Activated T-cell treated with anti-CD3 and anti-CD28 coated beads, Interleukin-2, amount 50 U/mL, for 72 hours (primary cell): Measurements from ENCODE around the gene ZMYND15. TPM values are rescaled to one million over a fixed set of nuclear protein-coding genes. Genes with fewer than 3 reads are reported as not detected.

Source experiments
- ATAC-seq, 2 donors: fragments of 150-1000 bp; cut with Tn5 transposase; replicated peaks in 1 of 2; 2 replicates each; pipeline ENCODE4 v1.10.0; 2021; ENCODE audit warnings: moderate library complexity in 2 of 2, mild to moderate bottlenecking in 1 of 2
- DNase-seq, 2 donors: peaks; one replicate each; pipeline ENCODE4 v3.0.0; 2021 to 2022; ENCODE audit warnings: mixed read lengths in 1 of 2
- H3K27ac Mint-ChIP-seq: one replicate; pipeline ENCODE4 v1.8.0; 2022; ENCODE audit warnings: mild to moderate bottlenecking, moderate library complexity, mixed read lengths
- H3K27me3 Mint-ChIP-seq: one replicate; pipeline ENCODE4 v1.8.0; 2022; ENCODE audit warnings: low read depth, mixed read lengths
- H3K36me3 Mint-ChIP-seq, 2 donors: one replicate each; pipeline ENCODE4 v1.8.0; 2022; ENCODE audit warnings: mixed read lengths in 2 of 2, mild to moderate bottlenecking in 1 of 2; ENCODE audit not compliant: insufficient read depth in 2 of 2
- H3K4me1 Mint-ChIP-seq: one replicate; pipeline ENCODE4 v1.8.0; 2022; ENCODE audit warnings: low read depth, mixed read lengths
- H3K4me3 Mint-ChIP-seq, 2 donors: one replicate each; pipeline ENCODE4 v1.8.0; 2022; ENCODE audit warnings: mild to moderate bottlenecking in 2 of 2, mixed read lengths in 2 of 2, moderate library complexity in 2 of 2
- H3K9me3 Mint-ChIP-seq, 2 donors: one replicate each; pipeline ENCODE4 v1.8.0; 2022; ENCODE audit warnings: mixed read lengths in 2 of 2
- total RNA-seq, 2 donors: library from RNA; stranded (reverse); gene quantifications; one replicate each; pipeline ENCODE4 v1.2.3, GENCODE V29; 2022

ZMYND15 gene
- total RNA-seq, 2 donors from 2014 or later, result 0.17 TPM; not detected in 1

DNA sequence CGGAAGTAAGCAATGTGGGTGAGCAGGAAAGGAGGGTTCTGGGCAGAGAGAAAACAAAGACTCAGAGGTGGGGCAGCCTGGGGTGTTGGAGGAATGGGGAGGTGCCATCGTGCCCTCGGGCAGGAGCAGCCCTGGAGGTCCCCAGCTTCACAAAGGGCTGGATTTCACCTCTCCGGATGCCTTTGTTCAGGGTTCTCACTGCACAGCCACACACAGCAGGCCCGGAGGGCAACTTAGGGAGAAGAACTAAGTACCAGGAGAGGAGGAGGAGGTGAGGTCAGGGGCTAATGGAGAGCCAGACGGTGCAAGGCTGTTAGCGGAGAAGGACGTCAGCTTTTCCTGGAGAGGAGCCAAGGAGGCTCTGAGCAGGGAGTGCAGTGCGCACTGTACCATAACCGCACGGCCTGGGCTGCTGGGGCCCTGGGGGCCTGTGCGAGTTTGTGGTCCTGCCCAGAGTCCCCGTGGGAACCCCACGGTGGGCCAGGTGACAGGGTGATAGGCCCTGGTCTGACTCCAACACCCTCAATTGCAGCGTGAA lies 19.9 kb upstream of the ZMYND15 start:
- Mint-ChIP-seq H3K27me3 (no peaks in the 10 kb centered on the region), H3K36me3 (peaks cover 12 to 15% of the 10 kb centered on the region in 2 donors), H3K4me1 (peaks cover 19% of the 10 kb centered on the region), H3K9me3 (no peaks in the 10 kb centered on the region), H3K27ac (peak overlapping the region; percentile 67), H3K4me3 (no peak overlapping the region)
- ATAC-seq, result no peak
- DNase-seq, result no peak

DNA sequence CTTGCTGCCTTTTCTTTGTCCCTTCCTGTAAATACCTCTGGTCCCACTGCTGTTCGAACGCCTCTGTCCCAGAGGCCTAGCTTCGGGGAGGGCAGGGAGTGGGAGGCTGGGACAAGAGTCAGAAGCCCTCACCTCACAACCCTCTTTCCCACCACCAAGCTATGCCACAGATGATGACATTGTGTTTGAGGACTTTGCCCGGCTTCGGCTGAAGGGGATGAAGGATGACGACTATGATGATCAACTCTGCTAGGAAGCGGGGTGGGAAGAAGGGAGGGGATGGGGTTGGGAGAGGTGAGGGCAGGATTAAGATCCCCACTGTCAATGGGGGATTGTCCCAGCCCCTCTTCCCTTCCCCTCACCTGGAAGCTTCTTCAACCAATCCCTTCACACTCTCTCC lies 18.8 kb upstream of the ZMYND15 start:
- H3K36me3 Mint-ChIP-seq, result peaks cover 8 to 12% of the 10 kb centered on the region in 2 donors
- ATAC-seq, result no peak
- H3K4me3 Mint-ChIP-seq, result no peak overlapping the region
- no peaks in the 10 kb centered on the region for H3K9me3 Mint-ChIP-seq
- peaks cover 12% of the 10 kb centered on the region for H3K4me1 Mint-ChIP-seq
- no peak for DNase-seq
- H3K27ac Mint-ChIP-seq, result no peak overlapping the region
- H3K27me3 Mint-ChIP-seq, result no peaks in the 10 kb centered on the region

DNA sequence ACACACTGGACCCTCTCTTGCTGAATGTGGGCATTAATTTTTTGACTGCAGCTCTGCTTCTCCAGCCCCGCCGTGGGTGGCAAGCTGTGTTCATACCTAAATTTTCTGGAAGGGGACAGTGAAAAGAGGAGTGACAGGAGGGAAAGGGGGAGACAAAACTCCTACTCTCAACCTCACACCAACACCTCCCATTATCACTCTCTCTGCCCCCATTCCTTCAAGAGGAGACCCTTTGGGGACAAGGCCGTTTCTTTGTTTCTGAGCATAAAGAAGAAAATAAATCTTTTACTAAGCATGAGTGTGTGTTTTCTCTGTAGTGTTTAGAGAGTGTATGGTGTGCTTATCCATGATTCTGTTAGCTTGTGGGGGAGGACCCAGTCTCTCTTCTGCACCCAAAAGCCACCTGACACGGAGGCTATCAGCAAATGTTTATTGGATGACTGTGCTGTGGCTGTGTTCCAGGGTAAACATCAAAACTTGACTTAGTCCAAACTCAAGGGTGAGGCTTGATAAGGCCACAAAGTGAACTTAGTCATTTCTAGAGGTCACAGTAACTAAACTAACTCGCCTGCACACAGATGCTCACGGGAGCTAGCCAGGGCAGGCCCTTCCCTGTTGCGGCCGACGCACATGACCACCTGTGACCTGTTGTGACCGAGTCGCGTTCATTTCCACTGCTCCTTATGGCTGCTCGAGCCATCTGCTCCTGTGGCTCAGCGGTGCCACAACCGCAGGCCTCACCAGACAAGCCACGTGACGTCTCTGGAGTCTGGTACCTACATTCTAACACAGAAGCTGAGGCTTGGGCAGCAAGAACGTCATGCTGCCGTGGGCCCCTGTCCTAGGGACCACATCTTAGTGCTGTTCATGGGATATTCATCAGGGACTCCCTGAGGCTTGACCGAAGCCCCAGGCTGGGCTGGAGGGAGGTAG lies 18.2 kb upstream of the ZMYND15 start:
- Mint-ChIP-seq H3K27ac (peak overlapping the region; percentile 55), H3K4me3 (no peak overlapping the region), H3K9me3 (no peaks in the 10 kb centered on the region), H3K4me1 (peaks cover 15% of the 10 kb centered on the region), H3K36me3 (peaks cover 8 to 12% of the 10 kb centered on the region in 2 donors), H3K27me3 (no peaks in the 10 kb centered on the region)
- ATAC-seq, result peak; percentile 39 to 63
- no peak for DNase-seq

DNA sequence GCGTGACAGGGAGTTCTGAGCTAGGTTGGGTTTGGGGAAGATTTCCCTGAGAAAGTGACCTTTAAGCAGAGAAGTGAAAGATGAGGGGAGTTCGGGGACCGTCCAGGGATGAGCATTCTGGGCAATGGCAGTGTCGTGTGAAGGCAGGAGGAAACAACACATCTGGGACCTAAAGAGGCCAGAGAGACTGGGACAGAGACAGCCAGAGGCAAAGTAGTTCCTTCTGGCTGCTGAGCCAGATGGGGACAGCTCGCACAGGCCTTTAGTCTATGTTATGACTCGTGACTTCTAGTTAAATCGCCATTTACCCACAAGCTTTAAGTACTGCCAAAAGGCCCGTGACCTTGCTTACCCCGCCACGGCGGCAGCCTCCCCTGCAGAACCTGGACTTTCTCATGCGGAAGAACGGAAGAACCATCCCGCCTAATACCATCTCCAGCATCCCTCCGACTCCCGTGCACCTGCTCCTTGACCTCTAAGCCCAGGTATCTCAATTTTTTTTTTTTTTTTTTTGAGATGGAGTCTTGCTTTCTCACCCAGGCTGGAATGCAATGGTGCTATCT lies 16.9 kb upstream of the ZMYND15 start:
- Mint-ChIP-seq H3K4me3 (no peak overlapping the region), H3K36me3 (peaks cover 8 to 10% of the 10 kb centered on the region in 2 donors), H3K27ac (no peak overlapping the region), H3K4me1 (peaks cover 22% of the 10 kb centered on the region), H3K27me3 (no peaks in the 10 kb centered on the region), H3K9me3 (no peaks in the 10 kb centered on the region)
- ATAC-seq (no peak), DNase-seq (no peak)

DNA sequence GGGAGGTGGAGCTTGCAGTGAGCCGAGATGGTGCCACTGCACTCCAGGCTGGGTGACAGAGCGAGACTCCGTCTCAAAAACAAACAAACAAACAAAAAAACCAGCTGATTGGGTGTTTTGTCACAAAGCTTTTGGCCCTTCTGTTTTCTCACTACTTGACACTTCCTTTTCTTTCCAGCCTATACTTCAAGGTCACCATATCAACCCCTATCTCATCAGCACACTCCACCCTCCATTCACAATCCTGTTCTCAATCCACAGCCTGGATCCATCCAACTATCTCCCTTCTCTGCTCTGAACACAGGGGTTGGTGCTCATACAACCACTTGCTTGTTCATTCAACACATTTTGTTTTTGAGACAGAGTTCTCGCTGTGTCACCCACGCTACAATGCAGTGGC lies 15.0 kb upstream of the ZMYND15 start:
- H3K27ac Mint-ChIP-seq, result no peak overlapping the region
- no peaks in the 10 kb centered on the region for H3K27me3 Mint-ChIP-seq

DNA sequence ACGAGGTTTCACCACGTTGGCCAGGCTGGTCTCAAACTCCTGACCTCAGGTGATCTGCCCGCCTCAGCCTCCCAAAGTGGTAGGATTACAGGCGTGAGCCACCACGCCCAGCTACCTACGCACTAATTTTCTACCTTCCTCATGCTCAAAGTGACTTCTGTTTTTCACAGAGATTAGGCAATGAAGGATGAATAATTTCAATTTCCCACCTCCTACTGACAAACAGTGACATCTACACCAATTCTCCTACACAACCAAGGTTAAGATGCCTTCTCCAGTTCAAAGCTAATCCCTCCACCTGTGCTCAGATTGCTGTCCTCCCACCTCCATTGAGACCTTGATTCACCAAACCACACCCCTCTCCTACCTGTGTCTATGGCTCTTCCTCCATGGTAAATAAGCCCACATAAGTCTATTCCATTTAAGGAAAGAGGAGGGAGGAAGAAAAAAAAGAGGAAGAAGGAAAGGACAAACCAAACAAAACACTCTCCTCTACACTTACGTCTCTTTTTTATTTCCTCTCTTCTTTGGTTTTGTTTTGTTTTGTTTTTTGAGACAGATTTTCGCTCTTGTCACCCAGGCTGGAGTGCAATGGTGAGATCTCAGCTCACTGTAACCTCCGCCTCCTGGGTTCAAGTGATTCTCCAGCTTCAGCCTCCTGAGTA lies 13.9 kb upstream of the ZMYND15 start:
- Mint-ChIP-seq H3K27ac (peak overlapping the region; percentile 22), H3K4me3 (no peak overlapping the region), H3K27me3 (no peaks in the 10 kb centered on the region), H3K36me3 (peaks cover 0 to 2% of the 10 kb centered on the region in 2 donors), H3K4me1 (peaks cover 39% of the 10 kb centered on the region), H3K9me3 (no peaks in the 10 kb centered on the region)
- DNase-seq (no peak), ATAC-seq (no peak)

More for the DNA sequence above, 15.0 kb upstream of the ZMYND15 start:
- Mint-ChIP-seq H3K9me3 (no peaks in the 10 kb centered on the region), H3K4me3 (no peak overlapping the region), H3K4me1 (peaks cover 35% of the 10 kb centered on the region), H3K36me3 (peaks cover 2 to 4% of the 10 kb centered on the region in 2 donors)
- ATAC-seq (no peak), DNase-seq (no peak)

DNA sequence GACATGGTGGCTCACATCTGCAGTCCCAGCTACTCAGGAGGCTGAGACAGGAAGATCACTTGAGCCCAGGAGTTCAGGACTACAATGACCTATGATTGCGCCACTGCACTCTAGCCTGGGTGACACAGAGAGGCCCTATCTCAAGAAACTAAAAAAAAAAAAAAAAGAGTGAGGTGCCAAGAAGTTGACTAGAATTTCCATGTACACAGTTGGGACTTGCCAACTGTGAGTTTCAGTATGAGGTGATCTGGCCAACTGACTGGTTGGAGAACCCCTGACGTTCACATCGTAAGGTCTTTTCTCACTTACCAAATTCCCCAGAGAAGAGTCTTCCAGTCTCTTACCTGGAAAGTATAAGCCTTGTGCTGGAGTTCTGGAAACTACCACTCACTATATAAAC lies 11.5 kb upstream of the ZMYND15 start:
- Mint-ChIP-seq H3K36me3 (peaks cover 2% of the 10 kb centered on the region in 2 donors), H3K4me1 (peaks cover 57% of the 10 kb centered on the region), H3K9me3 (no peaks in the 10 kb centered on the region), H3K27me3 (no peaks in the 10 kb centered on the region), H3K27ac (peak overlapping the region; percentile 97), H3K4me3 (peak overlapping the region; percentile 77 to 92)
- peak; percentile 48 to 51 for DNase-seq
- ATAC-seq, result peak; percentile 44 to 61

DNA sequence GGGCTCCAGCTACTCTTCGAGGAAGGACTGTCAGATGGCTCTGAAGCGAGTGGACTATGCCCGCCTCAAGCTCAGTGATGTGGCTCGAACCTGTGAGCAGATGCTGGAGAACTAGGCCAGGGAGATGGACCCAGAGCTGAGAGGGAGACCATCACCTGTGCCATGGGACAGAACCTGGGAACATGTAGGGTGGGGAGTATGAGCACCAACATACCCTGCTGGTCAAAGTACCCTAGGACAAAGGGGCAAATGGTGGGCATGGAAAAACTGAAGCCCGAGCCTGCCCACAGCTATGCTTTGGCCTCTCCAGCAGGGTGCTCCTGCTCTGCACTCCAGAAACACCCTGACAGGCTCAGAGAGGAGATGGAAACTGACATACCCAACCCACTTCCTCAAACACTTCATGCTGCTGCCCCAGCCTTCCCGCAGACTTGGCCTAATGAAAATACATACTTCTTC lies 6.5 kb upstream of the ZMYND15 start:
- DNase-seq (no peak), ATAC-seq (no peak)
- Mint-ChIP-seq H3K4me1 (peaks cover 55% of the 10 kb centered on the region), H3K27me3 (peaks cover 3% of the 10 kb centered on the region), H3K4me3 (peak overlapping the region in 1 of 2 donors; percentile 20), H3K9me3 (no peaks in the 10 kb centered on the region), H3K27ac (no peak overlapping the region), H3K36me3 (peaks cover 2% of the 10 kb centered on the region in 2 donors)

DNA sequence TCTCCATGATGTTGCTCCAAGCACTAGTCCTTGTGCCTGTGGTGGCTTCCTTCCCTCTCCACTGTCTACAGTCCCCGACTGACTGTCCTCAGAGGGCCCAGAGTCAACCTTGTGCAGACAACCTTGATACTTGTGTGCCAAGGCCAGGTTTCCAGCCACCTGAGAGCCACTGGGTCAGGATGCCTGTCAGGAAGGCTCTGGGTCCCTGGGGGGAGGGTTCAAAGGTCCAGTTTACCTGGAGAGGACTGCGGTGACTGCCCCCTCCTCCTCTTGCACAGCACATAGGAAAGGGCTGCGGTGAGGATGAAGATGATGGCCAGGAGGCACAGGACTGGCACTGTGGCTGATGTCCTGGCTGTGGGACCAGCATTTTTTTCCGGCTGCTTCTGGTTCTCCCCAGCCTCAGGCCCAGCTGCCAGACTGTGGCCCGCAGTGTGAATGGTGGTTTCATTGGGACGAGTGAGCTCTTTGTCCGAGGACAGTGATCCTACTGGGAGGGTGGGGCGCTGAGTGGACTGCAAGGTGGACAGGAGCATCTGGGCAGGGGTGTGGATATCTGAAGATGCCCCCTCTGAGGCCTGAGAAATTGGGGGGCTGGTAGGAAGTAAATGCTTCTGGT lies 4.7 kb upstream of the ZMYND15 start:
- ATAC-seq, result no peak
- no peaks in the 10 kb centered on the region for H3K9me3 Mint-ChIP-seq
- peaks cover 13% of the 10 kb centered on the region for H3K27me3 Mint-ChIP-seq
- peaks cover 2% of the 10 kb centered on the region in 2 donors for H3K36me3 Mint-ChIP-seq
- peaks cover 50% of the 10 kb centered on the region for H3K4me1 Mint-ChIP-seq
- H3K4me3 Mint-ChIP-seq, result no peak overlapping the region
- DNase-seq, result no peak
- H3K27ac Mint-ChIP-seq, result no peak overlapping the region

DNA sequence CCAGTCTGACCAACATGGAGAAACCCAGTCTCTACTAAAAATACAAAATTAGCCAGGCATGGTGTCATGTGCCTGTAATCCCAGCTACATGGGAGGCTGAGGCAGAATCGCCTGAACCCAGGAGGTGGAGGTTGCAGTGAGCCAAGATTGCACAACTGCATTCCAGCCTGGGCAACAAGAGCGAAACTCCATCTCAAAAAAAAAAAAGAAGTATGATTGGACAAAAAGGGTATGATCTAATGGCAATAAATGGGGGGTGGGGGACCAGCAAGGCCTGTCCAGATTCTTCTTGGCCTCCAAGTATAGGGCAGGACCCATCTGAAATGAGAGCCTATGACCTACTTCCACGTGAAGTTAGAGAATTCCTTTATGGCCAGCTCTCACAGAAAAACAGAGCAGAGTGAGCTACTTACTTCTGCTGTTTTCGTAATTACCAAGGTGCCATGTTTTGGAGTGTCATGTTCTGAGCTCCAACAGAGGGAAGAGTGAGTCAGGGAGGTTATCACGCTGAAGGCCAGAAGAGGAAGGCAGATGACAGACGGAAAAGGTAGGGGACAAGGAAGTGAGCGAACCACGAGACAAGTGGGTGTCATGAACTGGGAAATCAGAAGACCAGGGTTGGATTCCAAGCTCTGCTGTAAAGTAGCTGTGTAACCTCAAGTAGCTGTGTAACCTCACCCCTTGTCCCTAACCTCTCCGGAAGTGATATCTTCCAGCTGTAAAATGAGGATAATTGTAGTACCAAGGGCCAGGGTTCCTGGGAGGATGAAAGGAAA lies 3.6 kb upstream of the ZMYND15 start:
- Mint-ChIP-seq H3K27ac (no peak overlapping the region), H3K27me3 (peaks cover 24% of the 10 kb centered on the region), H3K4me3 (no peak overlapping the region), H3K4me1 (peaks cover 46% of the 10 kb centered on the region), H3K9me3 (no peaks in the 10 kb centered on the region), H3K36me3 (peaks cover 2 to 3% of the 10 kb centered on the region in 2 donors)
- ATAC-seq, result no peak
- DNase-seq, result no peak

DNA sequence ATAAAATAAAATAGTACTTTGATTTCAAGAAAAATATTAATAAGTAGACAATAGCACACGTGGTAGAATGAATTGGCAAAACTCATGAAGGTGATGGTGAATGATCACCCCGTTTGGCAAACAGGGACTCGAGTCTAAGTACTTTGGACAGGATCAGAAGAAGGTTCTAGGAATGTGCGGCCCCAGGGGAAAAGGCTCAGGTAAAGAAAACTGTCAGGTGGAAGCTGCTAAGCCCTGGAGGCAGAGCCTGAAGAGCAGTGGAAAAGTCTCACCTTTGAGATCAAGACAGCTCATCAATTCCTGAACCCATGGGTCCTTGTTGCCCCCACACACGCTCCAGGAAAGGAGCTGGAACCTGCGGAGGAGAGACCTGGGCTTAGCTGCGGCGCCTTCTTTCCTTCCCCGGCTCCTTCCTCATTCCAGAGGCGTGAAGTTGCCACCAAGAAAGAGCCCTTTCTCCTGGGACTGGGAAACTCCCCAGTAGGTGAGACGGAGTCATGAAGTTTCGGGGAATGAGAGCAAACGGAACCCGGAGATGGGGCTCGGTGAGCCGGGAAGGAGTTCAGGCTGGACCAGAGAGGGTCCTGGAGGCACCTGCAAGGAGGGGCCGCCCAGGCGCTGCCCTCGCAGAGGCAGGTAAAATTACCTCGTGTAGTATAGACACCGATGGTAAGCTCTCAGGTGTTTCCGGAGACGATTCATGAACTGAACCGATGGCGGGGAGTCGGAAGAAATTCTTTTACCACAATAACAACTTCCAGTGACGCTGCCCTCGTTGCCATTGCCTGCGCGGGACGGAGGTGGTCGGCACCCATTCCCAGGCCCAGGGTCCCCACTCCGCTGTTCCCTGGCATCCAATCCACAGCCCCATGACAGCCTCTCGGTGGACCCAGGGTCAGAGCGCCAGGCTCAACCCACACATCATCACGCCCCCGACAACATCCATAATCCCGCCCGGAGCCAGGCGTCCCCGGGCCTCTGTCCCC lies 1.2 kb upstream of the ZMYND15 start:
- Mint-ChIP-seq H3K4me1 (peaks cover 28% of the 10 kb centered on the region), H3K36me3 (peaks cover 0 to 1% of the 10 kb centered on the region in 2 donors), H3K9me3 (no peaks in the 10 kb centered on the region), H3K27me3 (peaks cover 33% of the 10 kb centered on the region), H3K27ac (peak overlapping the region; percentile 52), H3K4me3 (peak overlapping the region; percentile 77 to 87)
- no peak for DNase-seq
- peak in 1 of 2 donors; percentile 25 for ATAC-seq
